NCI-H226 (cell line): ENCODE data around the gene USP11.

Experiments used
- DNase-seq: peaks from one replicate; pipeline ENCODE4 v3.0.0-alpha.2; 2015

USP11 gene

DNA sequence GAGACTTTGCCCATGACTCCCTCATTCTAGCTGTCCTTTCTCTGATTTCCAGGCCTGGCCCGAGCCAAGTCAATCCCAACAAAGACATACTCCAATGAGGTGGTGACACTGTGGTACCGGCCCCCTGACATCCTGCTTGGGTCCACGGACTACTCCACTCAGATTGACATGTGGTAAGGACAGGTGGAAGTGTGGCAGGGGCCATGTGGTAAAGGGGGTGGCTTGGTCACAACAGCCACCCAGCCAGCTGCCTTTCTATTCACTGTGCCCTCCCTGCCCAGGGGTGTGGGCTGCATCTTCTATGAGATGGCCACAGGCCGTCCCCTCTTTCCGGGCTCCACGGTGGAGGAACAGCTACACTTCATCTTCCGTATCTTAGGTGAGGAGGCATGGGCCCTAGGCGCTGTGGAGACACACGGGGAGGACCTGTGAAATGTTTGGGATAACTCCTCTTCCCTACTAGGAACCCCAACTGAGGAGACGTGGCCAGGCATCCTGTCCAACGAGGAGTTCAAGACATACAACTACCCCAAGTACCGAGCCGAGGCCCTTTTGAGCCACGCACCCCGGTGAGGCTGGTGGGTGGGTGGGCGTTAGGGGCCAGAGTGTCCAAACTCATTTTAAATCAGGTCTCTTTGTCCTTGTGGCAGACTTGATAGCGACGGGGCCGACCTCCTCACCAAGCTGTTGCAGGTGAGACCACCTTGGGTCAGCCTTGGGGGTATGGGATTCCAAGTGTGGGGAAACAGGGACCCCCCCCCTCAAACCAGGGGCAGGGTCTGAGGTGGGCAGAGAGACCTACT lies 6.1 kb upstream of the USP11 start:
- no peak for DNase-seq

DNA sequence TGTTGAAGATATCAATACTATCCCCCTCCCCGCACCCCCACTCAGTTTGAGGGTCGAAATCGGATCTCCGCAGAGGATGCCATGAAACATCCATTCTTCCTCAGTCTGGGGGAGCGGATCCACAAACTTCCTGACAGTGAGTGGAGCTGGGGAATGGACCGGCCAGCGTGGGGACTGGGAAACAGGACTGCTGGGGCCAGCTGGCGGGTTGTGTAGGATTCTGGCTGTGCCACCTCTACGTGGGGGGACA lies 5.5 kb upstream of the USP11 start:
- DNase-seq = no peak

DNA sequence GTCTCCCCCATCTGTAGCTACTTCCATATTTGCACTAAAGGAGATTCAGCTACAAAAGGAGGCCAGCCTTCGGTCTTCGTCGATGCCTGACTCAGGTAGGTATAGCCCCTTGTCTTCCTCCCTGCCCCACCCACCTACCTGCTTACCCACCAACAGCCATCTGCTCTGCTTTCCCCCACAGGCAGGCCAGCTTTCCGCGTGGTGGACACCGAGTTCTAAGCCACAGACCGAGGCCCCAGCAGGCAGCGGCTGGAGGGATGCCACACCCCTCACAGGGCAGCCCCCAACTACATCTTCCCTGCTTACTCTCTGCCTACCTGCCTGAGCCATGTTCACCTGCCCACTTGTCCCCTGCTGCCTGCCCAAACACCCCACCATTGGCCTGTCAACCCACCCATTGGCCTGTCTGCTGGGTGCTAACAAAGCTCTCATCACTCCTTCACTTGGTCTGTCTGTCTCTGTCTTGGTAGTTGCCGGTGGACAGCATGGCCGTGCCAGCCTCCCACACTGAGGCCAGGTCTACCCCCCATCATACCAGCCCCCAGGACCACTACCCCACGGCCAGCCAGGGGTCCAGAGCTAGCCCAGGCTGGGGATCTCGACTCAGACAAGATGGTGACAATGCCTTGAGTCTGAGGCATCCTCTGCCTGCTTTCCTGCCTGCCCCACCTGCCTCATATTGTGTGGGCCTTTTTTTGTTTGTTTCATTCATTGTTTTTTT lies 4.1 kb upstream of the USP11 start:
- no peak for DNase-seq

DNA sequence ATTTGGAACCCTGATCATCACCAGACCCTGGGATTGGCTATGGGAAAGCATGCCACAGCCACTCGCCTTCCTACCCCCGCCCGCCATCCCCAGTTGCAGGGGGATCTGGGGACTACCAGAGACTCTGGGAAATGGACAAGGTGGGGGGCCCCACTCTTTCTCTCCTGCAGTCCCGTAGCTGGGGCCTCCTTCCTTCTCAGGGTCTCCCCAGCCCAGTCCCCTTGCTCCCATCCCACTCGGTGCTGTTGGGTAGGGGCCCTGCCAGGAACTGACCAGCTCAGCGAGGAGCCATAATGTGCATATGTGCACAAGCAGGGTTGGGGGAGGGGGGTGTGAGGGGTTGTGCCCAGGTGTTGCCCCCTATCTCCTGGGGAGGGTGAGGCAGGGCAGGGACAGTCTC lies 3.4 kb upstream of the USP11 start:
- no peak for DNase-seq

DNA sequence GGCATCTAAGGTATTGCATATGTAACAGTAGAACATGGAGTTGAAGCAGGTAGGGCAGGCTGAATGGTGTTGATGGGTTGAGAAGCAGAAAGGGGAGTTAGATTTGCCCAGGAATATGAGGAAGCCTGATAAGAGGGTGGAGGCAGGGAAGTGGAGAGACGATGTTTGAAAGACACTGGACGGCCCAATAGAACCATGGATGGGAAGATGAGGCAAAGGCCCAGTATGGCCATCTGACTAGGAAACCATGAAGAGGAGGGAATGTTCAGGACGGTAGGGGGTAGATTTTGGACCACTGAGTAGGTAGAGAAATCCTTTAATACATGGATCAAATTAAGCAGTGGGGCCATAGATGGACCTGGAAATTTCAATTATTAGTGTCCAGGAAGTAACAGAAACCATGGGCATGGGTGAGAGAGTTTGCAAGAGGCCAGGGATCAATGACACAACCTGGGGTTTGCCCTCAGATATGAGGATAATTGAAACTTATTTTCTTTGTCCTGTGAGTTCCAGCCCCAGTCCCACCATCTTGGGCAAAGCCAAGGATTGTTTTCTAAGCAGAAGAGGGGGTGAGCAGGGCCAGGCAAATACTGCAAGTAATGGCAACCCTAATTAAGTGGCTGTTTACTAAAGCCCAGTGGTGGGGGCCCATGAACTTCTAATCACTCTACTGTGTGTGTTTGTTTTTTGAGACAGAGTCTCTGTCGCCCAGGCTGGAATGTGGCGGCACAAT lies 2.5 kb upstream of the USP11 start:
- no peak for DNase-seq

DNA sequence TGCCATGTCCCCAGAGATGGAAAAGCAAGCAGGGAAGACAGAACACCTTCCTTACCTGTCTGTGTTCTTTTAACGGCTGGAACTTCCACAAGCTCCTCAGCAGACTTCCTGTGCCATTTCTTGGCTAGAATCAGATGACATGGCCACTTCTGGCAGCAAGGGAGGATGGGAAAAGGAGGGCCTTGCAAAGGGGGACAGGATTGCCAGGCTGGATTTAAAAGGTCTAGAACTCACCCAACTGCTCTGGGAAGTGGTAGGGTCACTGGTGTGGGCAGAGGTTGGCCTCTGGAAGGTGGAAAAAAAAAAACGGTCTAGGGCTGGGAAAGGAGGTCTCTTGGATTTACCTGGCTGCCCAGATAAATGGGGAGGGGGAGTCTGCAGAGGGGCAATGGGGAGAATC lies 1.6 kb upstream of the USP11 start:
- no peak for DNase-seq

DNA sequence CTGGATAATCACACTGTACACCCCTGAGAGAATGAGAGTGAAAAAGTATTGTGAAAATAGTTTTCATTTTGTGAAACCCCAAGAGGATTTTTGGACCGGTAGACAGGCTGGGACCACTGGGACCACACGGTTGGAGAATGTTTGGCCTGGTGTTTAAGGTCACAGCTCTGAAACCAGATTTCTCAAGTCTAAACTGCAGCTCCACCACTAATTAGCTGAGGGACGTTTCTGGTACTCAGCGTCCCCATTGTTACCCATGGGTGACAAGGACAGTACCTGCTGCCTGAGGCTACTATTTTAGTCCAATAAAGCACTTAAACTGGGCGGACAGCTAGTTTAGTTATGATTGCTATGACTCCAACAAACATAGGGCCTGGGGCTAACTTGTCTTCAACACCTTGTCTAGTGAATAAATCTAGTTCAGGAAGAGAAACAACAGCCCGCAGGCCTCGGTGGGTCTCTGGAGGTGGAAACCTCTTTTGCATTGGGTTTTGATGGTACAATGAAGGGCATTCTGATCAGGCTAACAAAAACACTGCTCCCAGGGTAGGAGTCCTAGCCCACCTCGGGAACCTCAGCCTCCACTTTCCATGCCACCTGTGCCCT lies 509 bp upstream of the USP11 start:
- no peak for DNase-seq

DNA sequence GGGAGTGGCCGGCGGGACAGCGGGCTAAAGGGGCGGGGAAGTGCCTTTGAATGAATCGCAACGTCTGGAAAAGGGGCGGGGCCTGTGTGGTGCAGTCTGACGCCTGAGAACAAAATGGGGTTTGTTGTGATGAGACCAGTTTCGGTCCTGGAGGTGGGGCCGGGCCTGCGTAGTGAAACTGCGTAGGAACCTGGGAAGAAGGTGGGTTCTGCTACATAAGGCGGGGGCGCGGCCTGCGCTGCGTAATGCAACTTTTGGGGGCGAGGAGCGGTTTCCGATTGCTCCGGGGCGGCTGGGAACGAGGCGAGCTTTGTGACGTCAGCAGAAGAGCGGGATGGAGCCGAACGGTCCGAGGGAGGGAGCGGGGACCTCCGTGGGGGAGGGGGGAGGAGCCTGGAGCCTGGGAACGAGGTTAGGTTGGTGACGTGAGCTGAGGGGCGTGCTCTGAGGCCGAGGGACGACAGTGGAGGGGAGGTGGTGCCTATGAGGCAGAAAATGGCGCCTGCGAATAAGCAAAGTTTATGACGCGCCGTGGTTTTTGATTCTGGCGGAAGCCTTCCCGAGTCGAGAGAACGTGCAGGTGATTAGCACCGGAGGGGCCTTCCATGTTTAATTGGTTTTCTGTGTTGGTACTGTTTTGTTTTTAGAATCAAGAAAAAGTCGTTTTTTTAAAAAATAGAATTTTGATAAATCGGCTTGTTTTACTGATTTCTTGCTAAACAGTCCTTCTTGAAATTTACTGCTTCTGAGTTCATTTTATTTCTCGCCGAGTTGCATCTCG lies 714 bp downstream of the USP11 start:
- DNase-seq = peak; percentile 93

DNA sequence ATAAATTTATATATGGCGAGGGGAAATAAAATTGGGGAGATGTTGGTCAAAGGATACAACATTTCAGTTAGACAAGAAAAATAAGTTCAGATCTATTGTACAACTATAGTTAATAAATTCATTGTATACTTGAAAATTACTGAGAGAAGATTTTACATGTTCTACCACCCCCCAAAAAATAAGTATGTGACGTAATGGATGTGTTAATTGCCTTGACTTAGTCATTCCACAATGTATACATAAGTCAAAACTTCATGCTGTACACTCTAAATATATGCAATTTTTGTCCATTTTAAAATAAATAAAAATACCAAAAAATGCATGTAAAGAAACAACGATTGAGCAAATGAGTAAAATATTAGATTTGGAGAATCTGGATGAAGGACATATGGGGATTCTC lies 1.8 kb downstream of the USP11 start:
- no peak for DNase-seq

DNA sequence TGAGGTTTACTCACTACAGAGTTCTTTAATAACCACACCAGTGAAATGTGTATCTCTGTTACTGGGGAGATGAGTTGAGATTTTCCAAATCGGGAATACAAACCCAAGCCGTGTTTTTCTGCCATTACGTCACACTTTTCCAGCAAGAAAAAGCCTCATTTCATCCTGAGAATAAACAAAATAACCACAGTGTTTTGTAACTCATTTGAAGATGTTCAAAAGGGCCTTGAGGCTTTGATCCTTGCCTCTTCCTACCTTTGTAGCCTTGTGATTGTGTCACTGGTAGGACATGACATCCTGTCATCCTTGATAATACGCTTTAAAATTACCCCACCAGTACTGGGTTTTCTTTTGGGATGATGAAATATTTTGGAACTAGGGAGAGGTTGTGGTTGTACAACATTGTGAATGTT lies 2.9 kb downstream of the USP11 start:
- peak; percentile 3 for DNase-seq

DNA sequence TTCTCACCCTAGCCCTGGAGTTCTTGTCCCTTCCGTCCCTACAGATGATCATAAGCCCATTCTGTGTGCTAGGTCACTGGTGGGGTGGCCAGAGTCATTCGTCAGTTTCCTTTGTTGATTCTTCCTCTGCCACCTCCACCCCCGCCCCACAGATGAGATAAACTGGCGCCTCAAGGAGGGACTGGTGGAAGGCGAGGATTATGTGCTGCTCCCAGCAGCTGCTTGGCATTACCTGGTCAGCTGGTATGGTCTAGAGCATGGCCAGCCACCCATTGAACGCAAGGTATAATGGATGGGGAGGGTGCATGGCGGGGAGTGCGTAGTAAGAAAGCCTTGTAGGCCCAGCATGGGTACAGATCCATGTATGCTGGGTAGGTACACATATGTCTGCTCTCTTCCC lies 6.4 kb downstream of the USP11 start:
- DNase-seq = no peak

DNA sequence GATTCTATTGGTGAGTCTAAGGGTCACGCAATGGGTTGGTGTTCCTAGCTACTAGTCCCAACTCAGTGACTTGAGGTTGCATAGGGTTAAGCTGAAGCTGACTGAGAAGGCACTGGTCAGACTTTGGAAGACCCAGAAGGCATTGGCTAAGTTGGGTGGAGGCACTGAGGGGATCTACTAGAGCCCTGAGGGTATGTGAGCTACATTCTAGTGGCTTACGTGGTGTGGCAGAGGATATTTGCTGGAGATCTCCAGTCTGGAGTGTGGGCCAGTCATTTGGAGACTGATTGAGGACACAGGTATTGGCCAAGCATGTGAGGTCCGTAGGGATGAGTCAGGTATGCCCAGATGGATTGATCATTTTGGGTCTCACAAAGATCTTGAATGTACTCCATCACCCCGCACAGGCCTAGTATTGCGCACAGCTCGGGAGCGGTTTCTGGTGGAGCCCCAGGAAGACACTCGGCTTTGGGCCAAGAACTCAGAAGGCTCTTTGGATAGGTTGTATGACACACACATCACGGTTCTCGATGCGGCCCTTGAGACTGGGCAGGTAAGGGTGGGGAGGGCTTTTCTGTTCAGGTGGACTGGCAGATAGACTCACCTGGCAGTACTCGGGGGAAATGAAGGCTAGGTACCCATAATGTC lies 7.2 kb downstream of the USP11 start:
- DNase-seq = no peak

DNA sequence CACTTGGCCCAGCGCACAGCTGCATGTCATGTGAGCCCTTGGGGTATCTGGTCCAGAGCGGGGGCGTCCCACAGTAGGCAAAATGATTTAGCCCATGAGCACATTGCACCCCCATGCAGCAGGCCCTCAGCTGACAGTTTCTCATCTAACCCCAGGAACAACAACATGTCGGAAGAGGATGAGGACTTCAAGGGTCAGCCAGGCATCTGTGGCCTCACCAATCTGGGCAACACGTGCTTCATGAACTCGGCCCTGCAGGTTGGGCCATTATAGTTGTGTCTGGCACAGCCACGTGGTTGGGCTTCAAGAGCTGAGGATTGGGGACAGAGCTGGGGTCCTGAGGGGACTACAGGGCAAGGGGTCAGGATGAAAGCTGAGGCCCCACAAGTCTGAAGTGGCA lies 7.8 kb downstream of the USP11 start:
- DNase-seq = no peak

DNA sequence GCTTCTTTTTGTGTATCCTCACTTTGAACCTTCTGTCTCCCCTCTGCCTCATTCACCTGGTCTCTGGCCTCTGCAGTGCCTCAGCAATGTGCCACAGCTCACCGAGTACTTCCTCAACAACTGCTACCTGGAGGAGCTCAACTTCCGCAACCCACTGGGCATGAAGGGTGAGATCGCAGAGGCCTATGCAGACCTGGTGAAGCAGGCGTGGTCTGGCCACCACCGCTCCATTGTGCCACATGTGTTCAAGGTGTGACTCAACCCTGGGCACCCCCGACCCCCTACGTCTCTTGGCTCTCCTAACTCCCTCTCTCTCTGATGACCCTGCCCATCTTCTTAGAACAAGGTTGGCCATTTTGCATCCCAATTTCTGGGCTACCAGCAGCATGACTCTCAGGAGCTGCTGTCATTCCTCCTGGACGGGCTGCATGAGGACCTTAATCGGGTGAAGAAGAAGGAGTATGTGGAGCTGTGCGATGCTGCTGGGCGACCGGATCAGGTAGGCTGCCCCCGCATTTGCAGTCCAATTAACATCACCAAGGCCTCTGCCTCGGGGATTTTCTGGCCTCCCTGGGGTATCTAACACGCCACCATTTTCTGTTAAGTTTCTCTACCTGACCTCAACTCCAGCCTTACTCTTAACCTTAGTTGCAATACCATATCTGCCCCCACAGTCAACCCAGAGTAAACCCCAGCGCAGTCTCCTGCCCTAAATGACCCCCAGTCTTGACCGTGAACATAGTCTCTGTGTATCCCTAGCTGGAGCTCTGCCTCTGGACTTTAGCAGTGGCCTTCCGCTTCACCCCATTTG lies 8.6 kb downstream of the USP11 start:
- no peak for DNase-seq

DNA sequence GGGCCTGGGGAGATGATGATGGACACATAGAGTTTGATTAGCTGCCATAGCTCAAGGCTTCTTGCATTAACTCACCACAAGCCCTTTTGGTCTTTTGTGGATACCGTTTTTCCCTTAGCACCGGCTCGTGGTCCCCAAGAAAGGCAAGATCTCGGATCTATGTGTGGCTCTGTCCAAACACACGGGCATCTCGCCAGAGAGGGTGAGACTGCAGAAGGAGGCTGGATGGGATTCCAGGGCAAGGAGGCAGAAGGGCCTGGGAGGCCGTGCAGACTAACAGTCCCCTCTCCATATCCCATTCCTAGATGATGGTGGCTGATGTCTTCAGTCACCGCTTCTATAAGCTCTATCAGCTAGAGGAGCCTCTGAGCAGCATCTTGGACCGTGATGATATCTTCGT lies 9.5 kb downstream of the USP11 start:
- no peak for DNase-seq

DNA sequence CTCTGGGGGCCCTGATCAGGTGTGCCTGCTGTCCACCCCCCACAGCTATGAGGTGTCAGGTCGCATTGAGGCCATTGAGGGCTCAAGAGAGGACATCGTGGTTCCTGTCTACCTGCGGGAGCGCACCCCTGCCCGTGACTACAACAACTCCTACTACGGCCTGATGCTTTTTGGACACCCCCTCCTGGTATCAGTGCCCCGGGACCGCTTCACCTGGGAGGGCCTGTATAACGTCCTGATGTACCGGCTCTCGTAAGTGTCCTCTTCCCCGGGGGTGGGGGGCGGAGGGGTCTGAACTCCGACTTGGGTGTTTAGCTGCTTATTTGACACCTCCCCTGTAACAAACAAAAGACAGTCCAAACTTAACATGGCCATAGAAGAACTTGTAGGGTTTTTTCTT lies 10.5 kb downstream of the USP11 start:
- DNase-seq = no peak

DNA sequence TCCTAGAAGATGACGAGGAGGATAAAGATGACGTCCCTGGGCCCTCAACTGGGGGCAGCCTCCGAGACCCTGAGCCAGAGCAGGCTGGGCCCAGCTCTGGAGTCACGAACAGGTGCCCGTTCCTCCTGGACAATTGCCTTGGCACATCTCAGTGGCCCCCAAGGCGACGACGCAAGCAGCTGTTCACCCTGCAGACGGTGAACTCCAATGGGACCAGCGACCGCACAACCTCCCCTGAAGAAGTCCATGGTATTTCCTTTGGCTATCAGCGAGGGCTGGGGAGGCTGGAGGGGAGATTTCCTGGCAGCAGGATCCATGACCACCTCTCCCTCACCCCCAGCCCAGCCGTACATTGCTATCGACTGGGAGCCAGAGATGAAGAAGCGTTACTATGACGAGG lies 11.9 kb downstream of the USP11 start:
- no peak for DNase-seq

DNA sequence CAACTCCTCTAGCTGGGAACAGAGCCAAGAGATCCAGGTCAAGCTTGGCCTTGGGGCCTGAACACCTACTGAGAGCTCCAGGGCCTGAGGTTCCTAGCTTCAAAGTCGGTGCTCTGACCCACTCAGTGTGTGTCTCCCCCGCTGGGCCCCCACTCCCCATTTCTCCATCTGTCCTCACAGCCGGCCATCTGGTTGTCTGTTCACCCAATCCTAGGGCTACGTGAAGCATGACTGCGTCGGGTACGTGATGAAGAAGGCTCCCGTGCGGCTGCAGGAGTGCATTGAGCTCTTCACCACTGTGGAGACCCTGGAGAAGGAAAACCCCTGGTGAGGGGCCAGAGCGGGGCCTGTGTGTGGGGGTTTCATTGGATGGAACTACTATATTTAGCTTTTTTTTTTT lies 12.3 kb downstream of the USP11 start:
- no peak for DNase-seq

DNA sequence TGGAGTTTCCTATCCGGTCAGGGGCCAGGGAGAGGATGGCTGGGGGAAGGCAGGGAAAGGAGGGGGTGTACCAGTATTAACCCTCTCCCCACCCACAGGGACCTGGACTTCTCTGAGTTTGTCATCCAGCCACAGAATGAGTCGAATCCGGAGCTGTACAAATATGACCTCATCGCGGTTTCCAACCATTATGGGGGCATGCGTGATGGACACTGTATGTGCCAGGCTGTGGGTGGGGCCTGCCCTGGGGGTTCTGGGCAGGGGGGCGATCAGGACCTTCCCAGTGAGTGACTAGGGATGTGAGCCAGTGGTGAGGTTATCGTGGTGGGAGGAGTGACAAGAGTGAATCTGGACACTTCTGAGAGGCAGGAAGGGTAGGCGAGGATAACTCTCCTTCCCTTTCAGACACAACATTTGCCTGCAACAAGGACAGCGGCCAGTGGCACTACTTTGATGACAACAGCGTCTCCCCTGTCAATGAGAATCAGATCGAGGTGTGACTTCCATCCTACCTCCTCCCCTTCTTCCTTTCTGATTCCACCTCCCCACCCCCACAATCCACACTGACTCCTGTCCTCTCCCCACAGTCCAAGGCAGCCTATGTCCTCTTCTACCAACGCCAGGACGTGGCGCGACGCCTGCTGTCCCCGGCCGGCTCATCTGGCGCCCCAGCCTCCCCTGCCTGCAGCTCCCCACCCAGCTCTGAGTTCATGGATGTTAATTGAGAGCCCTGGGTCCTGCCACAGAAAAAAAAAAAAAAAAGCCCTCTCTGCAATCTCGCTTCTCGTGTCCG lies 14.6 kb downstream of the USP11 start:
- DNase-seq = no peak

DNA sequence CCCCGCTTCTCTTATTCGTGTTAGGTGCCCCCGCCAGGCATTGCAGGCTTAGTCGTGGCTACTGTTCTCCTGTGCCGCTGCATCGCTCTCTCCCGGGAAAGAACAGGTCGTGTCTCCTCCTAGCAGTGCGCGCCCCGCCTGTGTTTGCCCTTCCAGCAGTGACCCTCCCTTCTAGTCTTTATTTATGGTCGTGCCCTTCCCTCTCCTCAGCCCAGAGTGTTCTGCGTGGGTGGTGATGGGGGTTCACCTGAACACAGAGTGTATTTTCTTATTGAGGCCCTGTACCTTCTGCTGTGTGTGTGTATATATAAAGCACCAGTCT lies 15.2 kb downstream of the USP11 start:
- no peak for DNase-seq

DNA sequence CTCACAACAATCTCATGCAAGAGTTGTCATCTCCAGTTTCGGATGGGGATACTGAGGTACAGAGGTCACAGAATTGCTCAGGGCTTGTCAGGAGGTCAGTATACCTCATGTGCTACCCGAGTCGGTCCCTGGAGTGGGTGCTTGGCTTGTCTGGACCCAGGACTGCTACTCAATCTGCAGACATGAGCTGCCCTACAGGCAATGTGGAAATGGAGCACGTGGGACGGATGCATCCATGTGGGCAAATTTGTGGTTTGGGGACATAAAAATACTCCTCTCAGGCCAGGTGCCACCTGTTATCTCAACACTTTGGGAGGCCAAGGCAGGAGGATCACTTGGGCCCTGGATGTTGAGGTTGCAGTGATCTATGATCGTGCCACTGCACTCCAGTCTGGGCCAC lies 15.8 kb downstream of the USP11 start:
- no peak for DNase-seq
